HL-60/S4 treated with phorbol 12-myristate 13-acetate at 8.2 ng/mL for 4 days and 3 days (cell line): Measurements from ENCODE around the gene RCAN2.

Experiments used
- in situ Hi-C: fragments of 300-500 bp; cut with MboI; formaldehyde crosslinking; loops from 2 replicates; pipeline ENCODE4 v1.15.0; 2022; ENCODE audit warnings: low sequenced_read_pairs

The RCAN2 gene

DNA sequence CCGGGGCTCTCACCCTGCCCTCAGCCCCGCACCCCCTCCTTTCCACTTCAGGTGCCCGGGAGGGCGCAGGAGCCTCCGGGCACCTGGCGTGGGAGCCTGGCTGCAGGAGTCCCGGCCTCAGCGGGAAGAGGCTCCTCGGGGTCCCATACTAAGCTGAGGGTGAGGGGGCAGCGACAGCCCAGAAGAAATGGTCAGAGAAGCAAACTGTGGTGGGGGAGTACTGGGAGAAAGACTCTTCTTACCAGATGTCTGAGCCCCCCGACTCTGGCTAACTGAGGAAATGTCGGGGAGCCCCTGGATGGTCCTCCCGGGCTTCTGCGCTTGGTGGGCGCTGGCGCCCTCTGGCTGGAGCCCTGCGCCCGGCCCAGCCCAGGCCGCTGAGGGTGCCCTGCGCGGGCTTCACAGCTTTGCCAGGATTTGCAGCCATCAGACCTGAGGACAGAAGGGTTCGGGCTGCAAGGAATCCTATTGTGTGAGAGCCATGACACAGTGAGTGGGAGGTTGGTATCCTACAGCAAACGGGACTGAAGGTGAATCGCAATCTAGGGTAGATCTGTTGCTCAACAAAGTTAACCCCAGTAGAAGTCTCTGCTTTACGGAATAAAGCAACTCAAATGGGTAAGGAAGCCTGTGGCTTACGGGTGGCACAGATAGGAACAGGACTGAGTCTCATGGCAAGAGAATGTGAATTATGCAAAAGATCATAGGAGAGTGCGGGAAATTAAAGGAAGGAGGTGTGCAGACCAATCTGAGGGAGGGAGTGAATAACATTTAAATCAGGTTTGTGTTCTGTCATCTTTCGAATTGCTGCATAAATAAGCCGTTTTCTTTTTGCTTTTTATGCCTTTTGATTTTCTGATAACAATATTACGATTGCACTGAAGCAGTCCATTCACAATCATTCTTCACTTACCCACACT, 639 bp upstream of the RCAN2 start:
- in situ Hi-C loops, result no loop called here

DNA sequence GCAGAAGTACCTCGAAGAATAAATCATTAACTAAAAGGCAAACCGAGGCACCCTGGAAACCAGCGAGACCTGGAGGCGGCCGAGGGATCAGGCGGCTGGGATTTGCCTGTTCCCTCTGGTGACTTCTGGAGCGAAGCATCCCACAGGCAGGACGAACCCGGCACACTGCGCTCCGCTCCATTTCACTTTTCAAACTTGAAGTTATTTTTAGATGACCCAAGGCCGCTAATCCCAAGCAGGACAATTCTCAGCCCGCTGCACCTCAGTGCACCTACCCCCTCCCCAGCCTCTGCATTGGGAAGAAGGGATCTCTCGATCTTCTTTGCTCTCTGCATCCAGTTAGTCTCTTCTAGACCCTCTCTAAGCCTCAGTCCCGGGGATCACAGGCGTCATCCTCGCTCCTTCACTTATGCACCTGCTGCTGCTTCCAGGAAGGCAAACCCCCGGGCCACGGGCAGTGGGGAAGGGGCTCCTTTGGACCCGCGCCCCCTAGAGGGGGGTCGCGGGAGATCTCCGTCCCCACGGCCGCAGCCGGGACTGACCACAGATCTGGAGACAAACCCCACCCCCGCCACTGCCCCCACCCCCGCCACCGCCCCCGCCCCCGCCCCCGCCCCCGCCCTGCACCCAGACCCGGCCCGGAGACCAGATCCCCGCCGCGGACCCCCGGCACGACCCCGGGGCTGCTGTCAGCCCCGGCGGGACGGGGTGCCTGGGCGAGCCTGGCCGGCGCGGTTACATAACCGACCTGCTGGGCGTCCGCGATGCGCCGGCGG, 636 bp downstream of the RCAN2 start:
- in situ Hi-C loops, result no loop called here

DNA sequence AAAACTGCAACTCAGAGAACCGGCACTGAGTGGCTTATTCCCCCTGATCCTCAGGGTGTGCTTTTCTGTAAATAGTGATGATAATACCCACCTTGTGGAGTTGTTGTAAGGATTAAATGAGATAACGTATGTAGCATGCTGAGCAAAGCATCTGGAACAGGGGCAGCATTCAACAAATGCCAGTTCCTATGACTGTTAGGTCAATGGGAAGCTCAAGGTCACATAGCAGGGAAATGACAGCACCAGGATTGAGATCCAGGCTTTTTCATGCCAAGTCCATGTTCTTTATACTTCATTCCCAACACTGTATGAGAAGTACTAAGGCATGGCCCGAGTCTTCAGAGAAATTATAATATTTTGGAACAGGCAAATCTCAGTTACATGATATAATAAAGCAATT, 5.1 kb downstream of the RCAN2 start:
- in situ Hi-C loops, result no loop called here

DNA sequence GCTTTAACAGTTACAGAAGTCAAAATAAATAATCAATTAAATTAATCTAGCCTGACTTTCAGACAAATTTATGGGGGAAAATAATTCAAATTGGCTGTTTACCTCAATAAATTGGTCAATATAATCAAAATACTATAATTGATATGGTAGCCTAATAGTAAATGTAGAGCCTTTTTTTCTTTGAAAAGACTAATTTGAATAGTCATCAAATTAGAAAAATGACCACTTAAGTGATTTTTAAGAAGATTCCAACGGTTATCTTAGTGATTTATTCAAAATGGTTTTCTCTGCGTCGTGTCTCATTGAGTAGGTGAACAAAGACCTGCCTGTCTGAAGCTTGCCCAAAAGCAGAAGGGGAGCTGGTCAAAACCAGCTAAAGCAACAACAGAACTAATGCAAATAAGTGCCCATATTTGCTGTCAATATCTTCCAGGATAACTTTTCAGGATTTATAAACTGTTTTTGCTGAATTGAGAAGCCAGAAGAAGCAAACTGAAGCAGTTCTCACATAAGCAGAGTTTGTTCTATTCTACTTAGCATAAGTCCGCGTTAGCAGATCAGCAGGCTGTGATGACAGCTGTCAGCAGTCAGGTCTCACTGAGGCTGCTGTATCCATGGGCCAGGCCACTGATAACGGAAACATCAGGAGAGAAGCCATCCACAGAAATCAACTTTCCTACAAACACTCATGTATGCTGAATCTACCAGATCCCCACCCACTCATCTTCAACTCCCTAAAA, 7.0 kb downstream of the RCAN2 start:
- in situ Hi-C loops, result no loop called here

DNA sequence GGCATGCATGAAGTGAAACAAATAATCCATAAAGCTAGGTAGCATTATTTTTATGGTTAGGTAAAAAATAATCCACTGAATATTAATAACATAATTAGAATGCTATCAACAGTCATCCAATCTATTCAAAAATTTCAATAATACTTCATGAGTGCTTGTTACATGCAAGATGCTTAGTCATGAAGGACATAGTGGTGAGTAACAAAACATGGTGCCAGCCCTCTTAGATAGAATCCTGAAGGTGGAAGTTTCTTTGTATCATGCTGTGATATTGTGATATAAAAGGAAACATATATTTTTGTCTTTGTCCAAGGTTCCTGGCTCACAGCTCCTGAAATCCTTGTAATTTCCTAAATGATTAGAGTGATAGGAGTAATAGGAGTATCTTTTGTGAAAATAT, 14.9 kb downstream of the RCAN2 start:
- in situ Hi-C loops, result no loop called here

DNA sequence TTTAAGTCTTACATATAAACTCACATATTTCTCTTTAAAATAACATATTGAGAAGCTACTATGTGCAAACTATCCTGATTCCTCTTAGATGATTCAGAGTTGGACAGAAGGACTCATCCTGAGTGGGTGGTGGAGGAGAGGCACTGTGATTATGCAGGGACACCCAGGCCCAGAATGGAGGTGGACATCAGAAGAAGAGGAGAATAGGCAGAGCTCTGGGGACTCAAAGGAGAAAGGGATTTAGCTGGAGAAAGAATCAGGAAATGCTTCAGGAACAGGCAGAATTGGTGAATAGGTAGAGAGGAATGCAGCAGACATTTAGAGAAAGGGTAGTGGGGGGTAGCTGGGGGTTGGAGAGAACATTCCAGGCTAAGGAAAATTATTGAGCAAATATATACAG, 17.4 kb downstream of the RCAN2 start:
- in situ Hi-C loops, result no loop called here

DNA sequence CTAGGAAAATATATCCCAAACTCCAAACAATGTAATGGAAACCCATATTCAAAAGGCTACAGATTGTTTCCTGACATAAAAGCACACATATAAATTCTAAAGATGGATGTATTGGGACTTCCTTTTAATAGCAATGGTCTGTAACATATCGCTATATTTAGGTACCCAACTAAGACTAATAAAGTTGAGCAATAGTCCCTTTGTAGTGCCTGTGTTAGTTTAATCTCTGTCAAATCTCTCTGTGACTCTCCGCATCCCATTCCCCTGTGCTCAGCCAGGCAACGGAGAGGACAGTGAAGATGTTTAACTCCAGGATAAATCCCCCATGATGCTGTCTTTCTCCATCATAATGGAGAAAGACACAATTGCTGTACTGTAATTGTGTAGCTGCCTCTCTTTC, 19.0 kb downstream of the RCAN2 start:
- in situ Hi-C loops, result no loop called here

DNA sequence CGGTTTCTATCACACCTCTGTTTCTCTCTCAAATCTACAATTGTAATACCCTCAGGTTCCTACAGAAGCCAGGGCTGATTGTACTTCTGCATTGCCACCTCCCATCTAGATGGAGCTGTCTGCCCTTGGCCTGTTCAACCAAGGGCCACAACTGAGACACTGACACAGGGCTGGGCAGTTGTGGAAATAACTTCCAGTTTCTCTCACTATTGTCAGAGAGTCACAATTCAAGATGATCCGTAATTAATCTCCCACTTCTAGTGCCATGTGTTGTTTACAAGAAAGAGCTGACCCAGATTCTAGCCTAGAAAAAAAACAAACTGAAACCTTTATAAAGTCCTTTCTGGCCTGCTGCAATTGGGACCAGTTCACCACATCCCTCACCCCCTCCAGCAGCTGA, 22.2 kb downstream of the RCAN2 start:
- in situ Hi-C loops, result no loop called here

DNA sequence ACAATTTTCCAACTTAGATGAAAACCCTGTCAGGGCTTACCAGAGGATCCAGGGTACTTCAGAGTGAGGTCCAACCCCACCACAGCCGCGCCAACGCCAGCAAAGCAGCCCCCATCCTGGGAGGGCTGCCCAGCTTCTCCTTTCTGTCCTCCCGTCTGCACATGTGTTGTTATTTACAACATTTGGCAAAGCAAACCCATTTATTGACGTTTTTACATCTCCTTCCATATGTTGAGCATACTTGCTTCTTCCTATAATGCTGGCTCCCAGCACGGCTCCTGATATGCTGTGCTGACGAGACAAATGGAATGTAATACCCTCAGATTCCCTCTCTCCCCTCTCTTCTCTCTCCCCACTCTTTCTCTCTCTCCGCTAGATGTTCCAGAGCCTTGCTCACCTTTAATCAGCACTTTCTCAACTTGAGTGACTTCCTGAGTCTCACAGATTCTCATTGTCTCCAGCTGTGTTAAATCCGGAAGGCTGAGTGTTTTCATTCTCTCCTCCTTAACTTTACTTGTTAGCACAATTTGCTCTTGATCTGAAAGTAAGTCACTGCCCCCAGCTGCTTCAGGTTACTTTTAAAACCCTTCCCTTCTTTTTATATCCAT, 22.7 kb downstream of the RCAN2 start:
- in situ Hi-C loops, result no loop called here

DNA sequence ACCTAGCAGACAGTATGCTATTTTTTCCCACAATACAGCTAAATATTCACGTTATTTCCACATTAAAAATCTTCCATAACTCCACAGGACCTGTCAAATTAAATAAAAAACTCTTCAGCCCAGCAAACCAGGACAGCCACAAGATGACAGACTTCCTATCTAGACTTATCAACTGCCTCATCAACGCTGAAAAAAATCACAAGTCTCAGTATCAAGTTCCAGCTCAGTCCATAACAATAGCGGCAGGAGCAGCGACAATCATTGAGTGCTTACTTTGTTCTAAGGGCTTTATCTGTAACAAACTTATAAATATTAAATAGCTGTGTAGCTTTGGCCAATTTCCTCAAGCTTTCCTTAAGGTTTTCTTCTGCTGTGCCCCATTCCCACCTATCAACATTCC, 24.7 kb downstream of the RCAN2 start:
- in situ Hi-C loops, result no loop called here

DNA sequence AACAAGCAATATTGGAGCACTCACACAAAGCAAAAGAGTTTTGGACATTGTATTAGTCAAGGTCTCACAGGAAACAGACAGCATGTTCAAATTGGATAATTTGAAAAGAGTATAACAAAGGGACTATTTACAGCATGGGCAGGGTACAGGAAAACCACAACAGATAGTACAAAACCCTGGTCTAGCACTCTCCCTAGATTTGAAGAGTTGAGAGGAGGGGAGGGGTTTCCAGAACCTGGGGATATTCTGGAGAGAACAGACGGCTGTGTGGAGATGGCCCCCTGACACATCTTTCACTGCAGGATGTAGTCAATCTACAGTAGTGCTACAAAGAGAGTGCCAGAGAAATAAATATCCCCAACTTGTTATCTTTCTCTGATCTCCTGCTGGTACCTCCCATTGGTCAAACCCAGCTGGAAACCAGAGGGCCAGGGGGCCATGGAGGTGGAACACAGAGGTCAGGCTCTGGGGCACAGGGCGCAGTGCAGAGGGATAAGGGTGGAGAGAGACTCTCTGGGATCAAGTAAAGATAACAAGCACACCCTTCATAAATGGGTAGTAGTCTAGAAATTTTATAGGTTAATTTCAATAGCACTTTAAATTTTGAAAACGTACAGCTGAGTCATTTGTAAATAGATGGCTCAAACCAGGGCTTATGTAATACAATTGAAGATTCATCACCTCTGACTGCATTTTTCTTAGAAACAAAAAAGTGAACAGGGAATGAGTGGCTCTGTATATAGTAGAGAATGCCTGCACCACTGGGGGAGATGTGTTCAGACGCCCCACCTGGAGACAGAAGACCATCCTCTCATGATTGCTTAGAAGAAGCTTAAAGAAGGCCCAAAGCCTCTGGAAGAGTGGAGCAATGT, 25.7 kb downstream of the RCAN2 start:
- in situ Hi-C loops, result no loop called here

DNA sequence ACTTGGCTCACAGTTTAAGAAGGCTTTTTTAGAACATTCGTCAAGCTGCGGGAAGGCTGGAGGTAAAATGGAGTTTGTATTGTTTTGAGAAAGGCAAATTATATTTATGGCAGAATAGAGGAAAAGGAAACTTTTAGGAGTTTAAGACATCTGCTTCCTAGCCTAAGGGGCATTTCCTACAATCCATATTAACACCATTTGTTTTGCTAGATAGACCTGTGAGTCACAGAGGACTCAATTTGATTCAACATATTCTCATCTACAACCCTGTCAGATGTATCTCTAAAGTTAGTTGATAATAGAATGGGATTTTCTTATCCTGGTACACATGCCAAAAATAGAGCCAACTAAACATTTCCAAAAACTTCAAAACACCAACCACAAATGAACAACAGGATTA, 35.0 kb downstream of the RCAN2 start:
- in situ Hi-C loops, result no loop called here

DNA sequence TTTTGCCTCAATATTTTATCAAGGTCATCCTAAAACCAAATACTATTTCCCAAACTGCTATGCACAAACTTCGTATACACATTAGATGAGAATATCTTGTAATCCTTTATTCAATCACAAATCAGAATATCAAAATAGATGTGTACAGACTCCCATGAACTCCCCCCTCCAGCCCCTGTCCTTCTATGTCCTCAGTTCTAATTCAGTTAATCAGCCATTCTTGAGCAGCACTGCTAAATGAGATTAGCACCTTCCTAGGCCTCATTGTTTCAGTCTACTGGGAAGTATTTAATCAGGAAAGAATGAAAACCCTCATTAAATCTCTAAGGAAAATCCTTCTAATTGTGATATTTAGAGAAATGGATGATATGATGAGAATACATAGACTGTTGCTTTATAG, 36.6 kb downstream of the RCAN2 start:
- in situ Hi-C loops, result no loop called here

DNA sequence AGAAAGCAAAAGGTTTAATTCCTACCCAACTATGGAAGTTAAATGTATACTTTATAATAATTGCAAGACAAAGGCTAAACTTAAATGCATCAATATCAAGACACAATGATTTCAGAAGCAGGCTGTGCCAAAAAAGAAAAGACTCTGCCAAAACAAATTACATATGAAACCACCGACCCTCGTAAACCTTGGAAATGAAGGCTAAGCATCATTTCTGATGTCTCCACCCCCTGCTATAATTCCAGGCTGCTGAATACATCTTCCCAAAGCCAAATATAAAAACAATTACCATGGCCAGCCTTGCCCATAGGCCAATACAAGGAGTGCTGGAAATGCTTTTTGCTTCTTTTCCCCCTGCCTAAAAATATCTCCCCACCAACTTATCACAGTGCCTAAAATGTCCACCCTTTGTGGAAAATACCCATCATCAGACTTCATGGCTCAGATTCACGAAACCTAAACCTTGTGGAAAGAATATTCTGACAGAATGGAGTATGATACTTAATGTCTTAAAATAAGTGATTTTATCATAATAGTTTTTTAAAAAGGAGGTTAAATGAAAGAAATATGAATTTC, 37.4 kb downstream of the RCAN2 start:
- in situ Hi-C loops, result no loop called here

DNA sequence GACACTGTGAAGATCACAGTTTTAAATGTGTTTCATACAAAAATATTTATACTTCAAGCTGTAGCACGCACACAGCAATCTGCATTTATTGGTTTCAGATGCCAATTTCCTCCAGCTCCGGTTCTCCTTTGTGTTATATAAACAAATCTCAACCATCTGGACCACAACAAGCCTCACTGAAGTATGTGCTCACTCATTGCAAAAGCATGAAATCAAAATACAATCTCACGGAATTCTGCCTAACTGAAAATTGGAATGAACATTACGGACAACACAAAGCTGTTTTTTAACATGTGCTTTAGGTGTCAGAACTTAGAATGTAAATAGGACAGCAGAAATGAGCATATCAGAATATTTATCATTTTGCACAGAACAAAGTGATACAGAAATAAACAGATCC, 38.0 kb downstream of the RCAN2 start:
- in situ Hi-C loops, result no loop called here

DNA sequence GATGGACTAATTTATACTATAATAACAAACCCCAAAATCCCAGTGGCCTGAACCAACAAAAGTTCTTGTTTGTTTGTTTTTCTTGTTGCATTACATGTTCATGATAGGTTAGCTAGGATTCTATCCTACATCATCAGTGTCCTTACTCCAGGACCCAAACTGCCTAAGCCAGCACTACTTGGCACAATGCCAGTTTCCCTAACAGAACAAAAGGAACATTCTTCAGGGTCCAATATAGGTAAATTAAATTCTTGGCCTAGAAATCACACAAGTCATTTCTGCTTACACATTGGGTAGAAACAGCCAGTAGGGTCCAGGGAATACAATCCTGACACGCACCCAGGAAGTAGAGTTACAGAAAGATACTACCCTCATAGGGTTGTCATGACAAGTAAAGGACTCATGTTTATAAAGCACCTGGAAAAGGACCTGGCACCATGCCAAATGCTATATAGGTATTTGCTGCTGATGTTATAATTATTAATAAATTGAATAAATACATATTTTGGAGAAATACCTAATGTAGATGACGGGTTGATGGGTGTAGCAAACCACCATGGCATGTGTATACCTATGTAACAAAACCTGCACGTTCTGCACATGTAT, 38.8 kb downstream of the RCAN2 start:
- in situ Hi-C loops, result no loop called here

DNA sequence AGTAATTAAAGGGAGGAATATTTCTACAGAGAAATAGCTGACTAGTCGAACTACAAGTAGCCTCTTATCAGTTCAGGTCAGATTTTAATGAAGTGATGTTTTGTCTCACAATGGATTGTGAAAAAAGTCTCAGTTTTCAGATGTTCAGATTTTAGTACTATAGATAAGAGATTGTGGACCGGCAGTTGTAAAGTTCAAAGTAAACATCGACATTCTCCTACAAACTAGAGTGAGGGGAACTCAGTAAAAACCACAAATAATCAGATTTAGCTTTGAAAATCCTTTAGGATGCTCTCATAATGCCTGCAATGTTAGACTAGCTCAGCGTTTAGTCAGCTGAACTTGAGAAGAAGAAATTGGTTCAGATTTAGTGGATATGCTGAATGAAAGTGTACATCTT, 39.9 kb downstream of the RCAN2 start:
- in situ Hi-C loops, result no loop called here

DNA sequence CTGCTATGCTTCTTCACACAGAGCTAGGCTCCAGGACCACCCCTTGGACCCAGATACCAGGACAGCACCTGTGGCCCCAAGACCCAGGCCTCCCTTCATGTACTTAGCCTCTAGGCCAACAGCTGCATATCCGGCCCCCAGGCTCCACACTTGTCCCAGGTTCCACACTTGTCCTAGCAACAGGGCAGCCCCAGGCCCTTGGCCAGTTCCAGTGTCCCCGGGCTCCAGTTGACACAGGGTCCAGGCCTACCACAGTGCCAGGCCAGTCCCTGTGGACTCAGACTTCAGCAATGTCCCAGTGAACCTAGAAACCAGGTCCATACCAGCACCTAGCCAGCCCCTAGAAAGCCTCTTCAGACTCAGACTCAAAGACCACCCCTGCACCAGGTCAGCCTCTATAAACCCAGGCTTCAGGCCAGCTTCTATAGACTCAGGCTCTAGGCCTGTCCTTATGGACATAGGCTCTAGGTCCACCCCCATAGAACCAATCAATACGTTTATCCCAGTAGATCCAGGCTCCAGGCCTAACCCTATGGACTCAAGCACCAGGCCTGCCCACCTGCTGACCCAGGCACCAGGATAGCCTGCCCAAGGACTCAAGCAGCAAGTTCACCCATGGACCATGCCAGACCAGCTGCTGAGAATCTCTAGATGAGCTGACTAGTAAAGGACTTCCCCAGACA, 46.3 kb downstream of the RCAN2 start:
- in situ Hi-C loops, result no loop called here

DNA sequence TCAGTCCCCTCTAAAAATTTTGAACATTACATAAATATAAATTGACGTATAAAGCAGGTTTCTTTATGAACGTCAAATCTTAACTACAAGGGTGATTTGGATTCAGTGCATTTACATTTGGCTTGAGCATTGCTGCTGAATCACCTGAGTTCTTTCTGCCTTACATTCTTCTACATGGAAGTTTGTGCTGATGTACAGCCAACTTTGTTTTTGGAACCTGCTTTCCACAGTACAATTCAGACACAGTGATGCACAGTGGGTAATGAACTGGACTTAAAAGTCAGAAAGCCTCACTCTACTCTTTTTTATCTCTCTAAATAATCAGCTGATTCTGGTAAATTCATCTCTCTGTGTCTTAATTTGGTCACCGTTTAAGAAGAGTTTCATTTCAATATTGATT, 47.6 kb downstream of the RCAN2 start:
- in situ Hi-C loops, result no loop called here
